GM12874 (cell line): Measurements from ENCODE around the gene RND1.

Experiments
- TF ChIP-seq, protein P1 (sequence below): IDR thresholded peaks from 2 replicates; pipeline ENCODE4 v1.5.1; 2011; ENCODE audit warnings: low read depth, mild to moderate bottlenecking, control low read depth, low read length, moderate library complexity; ENCODE audit not compliant: insufficient read depth

RND1 gene

DNA sequence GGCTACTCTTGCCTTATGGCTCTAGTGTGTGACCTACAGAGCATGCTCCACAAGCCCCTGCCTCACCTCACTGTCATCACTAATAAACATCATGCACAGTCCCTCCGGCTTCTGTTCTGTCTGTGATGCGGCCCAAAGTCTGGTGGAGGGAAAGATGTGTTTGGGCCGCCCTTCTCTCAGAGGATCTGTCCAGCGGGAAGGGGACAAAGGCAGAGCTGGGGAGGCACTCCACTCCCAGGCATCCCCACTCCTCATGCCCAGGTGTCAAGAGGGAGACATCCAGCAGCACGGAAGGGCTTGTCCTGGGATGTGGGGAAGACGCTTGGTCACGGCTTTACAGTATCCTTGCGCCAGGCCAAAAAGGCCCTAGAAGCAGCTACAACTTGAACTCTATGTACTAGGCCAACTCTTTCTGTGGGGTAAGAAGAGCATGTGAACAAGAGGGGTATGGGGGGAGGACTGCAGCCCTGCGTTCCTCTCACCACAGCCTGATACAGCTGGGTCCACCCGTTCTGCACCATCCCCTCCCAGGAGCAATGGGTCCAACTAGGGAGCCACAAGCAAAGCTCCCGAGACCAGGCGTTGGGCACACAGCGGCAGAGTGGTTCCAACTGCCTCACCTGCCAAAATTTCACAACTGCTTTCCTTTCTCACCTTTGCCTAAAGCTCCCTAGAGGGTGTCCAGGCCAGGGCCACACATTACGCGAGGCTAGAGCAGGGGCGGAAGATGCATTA is 36.7 kb downstream of the RND1 start:
- TF ChIP-seq, protein P1, sequence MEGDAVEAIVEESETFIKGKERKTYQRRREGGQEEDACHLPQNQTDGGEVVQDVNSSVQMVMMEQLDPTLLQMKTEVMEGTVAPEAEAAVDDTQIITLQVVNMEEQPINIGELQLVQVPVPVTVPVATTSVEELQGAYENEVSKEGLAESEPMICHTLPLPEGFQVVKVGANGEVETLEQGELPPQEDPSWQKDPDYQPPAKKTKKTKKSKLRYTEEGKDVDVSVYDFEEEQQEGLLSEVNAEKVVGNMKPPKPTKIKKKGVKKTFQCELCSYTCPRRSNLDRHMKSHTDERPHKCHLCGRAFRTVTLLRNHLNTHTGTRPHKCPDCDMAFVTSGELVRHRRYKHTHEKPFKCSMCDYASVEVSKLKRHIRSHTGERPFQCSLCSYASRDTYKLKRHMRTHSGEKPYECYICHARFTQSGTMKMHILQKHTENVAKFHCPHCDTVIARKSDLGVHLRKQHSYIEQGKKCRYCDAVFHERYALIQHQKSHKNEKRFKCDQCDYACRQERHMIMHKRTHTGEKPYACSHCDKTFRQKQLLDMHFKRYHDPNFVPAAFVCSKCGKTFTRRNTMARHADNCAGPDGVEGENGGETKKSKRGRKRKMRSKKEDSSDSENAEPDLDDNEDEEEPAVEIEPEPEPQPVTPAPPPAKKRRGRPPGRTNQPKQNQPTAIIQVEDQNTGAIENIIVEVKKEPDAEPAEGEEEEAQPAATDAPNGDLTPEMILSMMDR: no peak

DNA sequence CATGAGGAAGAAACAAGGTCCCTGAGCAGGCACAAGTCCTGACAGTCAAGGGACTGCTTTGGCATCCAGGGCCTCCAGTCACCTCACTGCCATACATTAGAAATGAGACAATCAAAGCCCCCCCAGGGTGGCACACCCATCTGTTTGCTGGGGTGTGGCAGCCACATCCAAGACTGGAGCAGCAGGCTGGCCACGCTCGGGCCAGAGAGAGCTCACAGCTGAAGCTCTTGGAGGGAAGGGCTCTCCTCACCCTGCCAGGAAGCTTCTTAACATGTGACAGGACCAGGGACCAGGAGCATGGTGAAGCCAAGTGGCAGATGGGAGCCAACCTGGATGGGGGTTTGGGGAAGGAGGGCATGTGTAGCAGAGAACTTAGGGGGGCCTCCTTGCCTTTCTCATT is 37.4 kb downstream of the RND1 start:
- TF ChIP-seq, protein P1: no peak

DNA sequence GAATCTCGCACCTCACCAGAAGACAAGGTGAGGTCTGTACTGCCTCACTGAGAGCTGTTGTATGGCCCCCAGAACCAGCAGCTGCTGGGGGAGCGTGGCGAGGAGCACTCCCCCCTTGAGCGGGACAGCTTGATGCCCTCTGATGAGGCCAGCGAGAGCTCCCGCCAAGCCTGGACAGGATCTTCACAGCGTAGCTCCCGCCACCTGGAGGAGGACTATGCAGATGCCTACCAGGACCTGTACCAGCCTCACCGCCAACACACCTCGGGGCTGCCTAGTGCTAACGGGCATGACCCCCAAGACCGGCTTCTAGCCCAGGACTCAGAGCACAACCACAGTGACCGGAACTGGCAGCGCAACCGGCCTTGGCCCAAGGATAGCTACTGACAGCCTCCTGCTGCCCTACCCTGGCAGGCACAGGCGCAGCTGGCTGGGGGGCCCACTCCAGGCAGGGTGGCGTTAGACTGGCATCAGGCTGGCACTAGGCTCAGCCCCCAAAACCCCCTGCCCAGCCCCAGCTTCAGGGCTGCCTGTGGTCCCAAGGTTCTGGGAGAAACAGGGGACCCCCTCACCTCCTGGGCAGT is 38.1 kb downstream of the RND1 start:
- TF ChIP-seq, protein P1: no peak

DNA sequence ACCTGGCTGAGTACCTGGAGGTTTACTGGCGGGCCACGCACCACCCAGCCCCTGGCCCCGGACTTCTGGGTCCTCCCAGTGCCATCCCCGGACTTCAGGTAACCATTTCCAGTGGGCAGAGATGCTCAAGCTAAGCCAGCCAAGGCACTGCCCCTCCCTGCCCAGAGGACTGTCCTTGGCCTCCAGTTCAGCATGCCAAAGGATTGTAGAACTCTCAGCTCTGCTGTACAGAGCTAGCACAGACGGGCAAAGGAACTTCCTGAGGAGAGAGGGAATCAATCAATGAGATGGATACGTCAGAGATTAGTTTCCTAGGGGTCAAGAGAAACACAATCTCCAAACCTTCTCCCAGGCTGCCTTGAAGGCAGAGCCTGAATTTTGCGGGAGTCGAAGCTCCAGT is 38.6 kb downstream of the RND1 start:
- TF ChIP-seq, protein P1: no peak

DNA sequence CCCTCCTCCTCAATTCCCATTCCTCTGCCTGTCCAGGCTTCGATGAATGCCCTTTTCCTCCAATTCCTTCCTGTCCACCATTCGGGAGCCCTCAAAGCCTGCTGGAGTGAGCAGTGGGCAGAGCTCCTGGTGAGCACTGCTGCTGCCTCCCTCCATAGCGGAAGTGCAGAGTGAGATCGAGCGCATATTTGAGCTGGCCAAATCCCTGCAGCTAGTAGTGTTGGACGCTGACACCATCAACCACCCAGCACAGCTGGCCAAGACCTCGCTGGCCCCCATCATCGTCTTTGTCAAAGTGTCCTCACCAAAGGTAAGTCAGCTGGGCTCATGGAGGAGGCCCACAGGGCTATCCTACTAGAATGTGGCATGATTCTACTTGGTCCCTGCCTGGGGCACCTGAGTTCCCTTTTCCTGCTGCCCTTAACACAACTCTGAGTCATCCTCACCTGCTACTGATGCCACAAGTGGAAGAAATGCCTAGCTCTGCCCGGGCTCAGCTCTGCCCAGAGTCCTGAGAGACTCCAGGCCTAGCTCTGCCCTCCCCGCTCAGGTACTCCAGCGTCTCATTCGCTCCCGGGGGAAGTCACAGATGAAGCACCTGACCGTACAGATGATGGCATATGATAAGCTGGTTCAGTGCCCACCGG is 39.3 kb downstream of the RND1 start:
- TF ChIP-seq, protein P1: no peak

GRCh38 chr12:48824905-48825304 is 40.8 kb downstream of the RND1 start:
- TF ChIP-seq, protein P1: no peak

DNA sequence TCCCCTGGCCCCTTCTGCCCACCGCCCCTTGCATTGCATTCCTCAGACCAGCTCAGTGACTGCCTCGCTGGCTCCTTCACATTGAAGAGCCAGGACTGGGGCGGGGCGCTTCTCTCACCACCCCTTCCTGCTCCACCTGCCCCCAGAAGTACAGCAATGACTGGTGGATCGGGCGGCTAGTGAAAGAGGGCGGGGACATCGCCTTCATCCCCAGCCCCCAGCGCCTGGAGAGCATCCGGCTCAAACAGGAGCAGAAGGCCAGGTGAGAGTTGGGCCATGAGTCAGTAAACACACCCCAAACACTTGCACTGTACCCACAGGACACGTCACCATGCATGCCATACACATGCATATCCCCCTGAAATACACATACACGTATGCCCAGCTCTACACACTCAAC is 41.6 kb downstream of the RND1 start:
- TF ChIP-seq, protein P1: no peak
